Frontal cortex (tissue), 1 donor: ENCODE results near the gene CFAP221. TPM values are rescaled to one million over a fixed set of nuclear protein-coding genes. Genes with fewer than 3 reads are reported as not detected.

Experiments used
- total RNA-seq: library from RNA; depleted of rRNA; stranded (reverse); fragments of >200 nt; gene quantifications from one replicate; pipeline ENCODE4 v1.2.3, GENCODE V29; 2014

CFAP221 gene
- total RNA-seq, 1 donor from 2014 or later, result 7.3 TPM

Other genes with a start within 250 kb of the CFAP221 start
- 11.0 TPM for gene C2orf76, start 177.6 kb upstream of the CFAP221 start, total RNA-seq
- gene DBI, start 177.5 kb upstream of the CFAP221 start, total RNA-seq, result 31.8 TPM
- gene TMEM37, start 112.6 kb upstream of the CFAP221 start, total RNA-seq, result not detected
- 0.82 TPM for gene SCTR, start 20.0 kb upstream of the CFAP221 start, total RNA-seq
- 12.6 TPM for gene TMEM177, start 134.8 kb downstream of the CFAP221 start, total RNA-seq
- 175 TPM for gene PTPN4, start 215.5 kb downstream of the CFAP221 start, total RNA-seq